H1 (cell line): Measurements from ENCODE around the gene NTN1. TPM values are rescaled to one million over a fixed set of nuclear protein-coding genes. Genes with fewer than 3 reads are reported as not detected.

Experiments used
- POLR2A ChIP-seq, 2 experiments: IDR thresholded peaks; 1 replicate in 1 of 2; 2 replicates in 1 of 2; pipeline ENCODE4 v1.6.1; 2011; ENCODE audit warnings: low read depth in 2 of 2, low read length in 2 of 2, mild to moderate bottlenecking in 2 of 2; ENCODE audit errors: control extremely low read depth in 1 of 2
- RXRA ChIP-seq: IDR thresholded peaks from 2 replicates; pipeline ENCODE4 v1.6.1; 2011; ENCODE audit warnings: low read depth, mild to moderate bottlenecking, low read length, moderate library complexity; ENCODE audit not compliant: insufficient read depth
- SUZ12 ChIP-seq: fragments of 200-600 bp; sonication (generic); IDR thresholded peaks from 2 replicates; pipeline ENCODE4 v1.6.1; 2012; ENCODE audit warnings: mild to moderate bottlenecking, inconsistent platforms, low read length, moderate library complexity, mixed read lengths
- TBP ChIP-seq: IDR thresholded peaks from 2 replicates; pipeline ENCODE4 v1.6.1; 2011; ENCODE audit warnings: low read depth, low read length, improper control_type of control experiment
- polyA plus RNA-seq, 7 experiments: library from polyadenylated mRNA; depleted of rRNA in 3 of 7; stranded (reverse) in 5 of 7; unstranded in 2 of 7; fragments of >200 nt in 5 of 7; fragments of 200-250 nt in 2 of 7; gene quantifications; 1 replicate in 5 of 7; 2 replicates in 1 of 7; 4 replicates in 1 of 7; pipeline versions ENCODE4 v1.2.1 to v1.2.3, GENCODE V29; 2011 to 2013; ENCODE audit warnings: missing spikeins in 2 of 7, mixed read lengths in 2 of 7
- total RNA-seq: library from RNA; stranded (reverse); fragmentation: NEBNext Ultra II Directional; extraction: Animal tissue kit (Norgen Biotek cat#: 25700); gene quantifications from 2 replicates; pipeline ENCODE4 v1.2.1, GENCODE V29; 2021

Gene NTN1
- total and polyA plus RNA-seq, 2 of the 8 experiments (the other 6 are each of a cell fraction or from before 2014, with no cell fraction given), result 2.0 to 2.3 TPM

- TF ChIP-seq SUZ12 (no peak), RXRA (no peak), TBP (no peak), POLR2A (IDR thresholded peaks at IDR 0.05; ENCODE audit: control extremely low read depth in 1 of 2, low read depth in 2 of 2, low read length in 2 of 2) (no peak)
These were observed 104.4 kb downstream of the NTN1 start (continued) for GRCh38 chr17:9125722-9126121.
